Measurements from ENCODE around the gene FYB1.

The FYB1 gene

GRCh38 chr5:39118638-39119037 lies 100.7 kb downstream of the FYB1 start:
- DNase-seq (ENCODE audit: low read depth): no peak

- DNase-seq (ENCODE audit: low read depth): no peak
These were observed 102.0 kb downstream of the FYB1 start for GRCh38 chr5:39117401-39117800.

- DNase-seq (ENCODE audit: low read depth): no peak
These were observed 102.8 kb downstream of the FYB1 start for GRCh38 chr5:39116344-39117170.

- no peak for DNase-seq (ENCODE audit: low read depth)
These were observed 103.6 kb downstream of the FYB1 start for GRCh38 chr5:39115644-39116343.

GRCh38 chr5:39114155-39114554 lies 105.2 kb downstream of the FYB1 start:
- DNase-seq (ENCODE audit: low read depth): no peak

- no peak for DNase-seq (ENCODE audit: low read depth)
These were observed 105.9 kb downstream of the FYB1 start for GRCh38 chr5:39113354-39113953.

GRCh38 chr5:39109606-39110005 lies 109.8 kb downstream of the FYB1 start:
- DNase-seq (ENCODE audit: low read depth): no peak

- no peak for DNase-seq (ENCODE audit: low read depth)
These were observed 110.4 kb downstream of the FYB1 start for GRCh38 chr5:39108987-39109386.

GRCh38 chr5:39107350-39107749 lies 112.0 kb downstream of the FYB1 start:
- no peak for DNase-seq (ENCODE audit: low read depth)

- DNase-seq (ENCODE audit: low read depth): no peak
These were observed 113.0 kb downstream of the FYB1 start for GRCh38 chr5:39106322-39106721.

- no peak for DNase-seq (ENCODE audit: low read depth)
These were observed 115.1 kb downstream of the FYB1 start for GRCh38 chr5:39104221-39104620.

- no peak for DNase-seq (ENCODE audit: low read depth)
These were observed 116.6 kb downstream of the FYB1 start for GRCh38 chr5:39102684-39103155.

- DNase-seq (ENCODE audit: low read depth): no peak
These were observed 118.4 kb downstream of the FYB1 start for GRCh38 chr5:39100851-39101396.

GRCh38 chr5:39100301-39100850 lies 119.0 kb downstream of the FYB1 start:
- DNase-seq (ENCODE audit: low read depth): no peak

- no peak for DNase-seq (ENCODE audit: low read depth)
These were observed 119.5 kb downstream of the FYB1 start for GRCh38 chr5:39099831-39100230.

GRCh38 chr5:39093352-39093751 lies 126.0 kb downstream of the FYB1 start:
- DNase-seq (ENCODE audit: low read depth): no peak

- no peak for DNase-seq (ENCODE audit: low read depth)
These were observed 126.6 kb downstream of the FYB1 start for GRCh38 chr5:39092581-39093351.

- no peak for DNase-seq (ENCODE audit: low read depth)
These were observed 127.3 kb downstream of the FYB1 start for GRCh38 chr5:39091940-39092580.

- no peak for DNase-seq (ENCODE audit: low read depth)
These were observed 135.4 kb downstream of the FYB1 start for GRCh38 chr5:39083968-39084367.

GRCh38 chr5:39082995-39083394 lies 136.4 kb downstream of the FYB1 start:
- no peak for DNase-seq (ENCODE audit: low read depth)

- peak; percentile 15 for DNase-seq (ENCODE audit: low read depth)
These were observed 138.7 kb downstream of the FYB1 start for GRCh38 chr5:39080597-39081204.

Measured in activated T-cell treated with anti-CD3 and anti-CD28 coated beads for 48 hours (primary cell).